Astrocyte of the hippocampus (primary cell): ENCODE data around the gene XXYLT1.
"Not testable (repeated sequence)": the region's sequence is repeated elsewhere in the genome, so short reads cannot be mapped to it uniquely, and the experiment has no call there.

Experiments used
- DNase-seq: peaks from one replicate; pipeline ENCODE4 v3.0.0; 2011; ENCODE audit warnings: low read depth, low spot score

Gene XXYLT1

DNA sequence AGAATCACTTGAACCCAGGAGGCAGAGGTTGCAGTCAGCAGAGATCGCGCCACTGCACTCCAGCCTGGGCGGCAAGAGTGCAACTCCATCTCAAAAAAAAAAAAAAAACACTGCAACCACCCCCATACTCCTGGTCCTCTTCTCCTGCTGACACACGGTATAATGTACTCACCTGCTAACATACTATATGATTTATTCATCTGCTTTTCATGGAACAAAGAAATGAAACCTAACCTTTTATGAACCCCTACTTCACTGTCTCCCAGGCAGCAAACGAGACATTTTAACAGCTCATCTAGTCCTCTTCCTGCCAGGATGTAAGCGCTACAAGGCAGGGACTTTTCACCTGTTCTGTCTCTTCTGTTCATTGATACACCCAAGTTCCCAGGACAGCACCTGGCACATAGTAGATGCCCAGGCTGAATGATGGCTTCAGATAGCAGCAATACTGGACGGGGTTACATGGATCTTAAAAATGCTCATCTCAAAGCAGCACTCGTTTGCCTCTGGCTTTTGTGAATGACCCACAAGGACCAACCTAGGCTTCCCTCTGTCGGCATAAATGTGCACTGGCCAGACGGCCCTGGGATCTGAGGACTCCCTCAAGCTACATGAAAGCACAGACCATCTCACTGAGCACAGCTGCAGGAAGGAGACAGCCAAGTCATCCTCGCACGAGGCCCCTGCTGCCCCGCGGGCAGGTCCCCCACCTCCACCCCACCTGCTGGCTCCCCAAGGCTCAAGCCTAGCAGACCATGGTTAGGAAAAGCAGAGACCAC, 20.3 kb downstream of the XXYLT1 start:
- no peak for DNase-seq

DNA sequence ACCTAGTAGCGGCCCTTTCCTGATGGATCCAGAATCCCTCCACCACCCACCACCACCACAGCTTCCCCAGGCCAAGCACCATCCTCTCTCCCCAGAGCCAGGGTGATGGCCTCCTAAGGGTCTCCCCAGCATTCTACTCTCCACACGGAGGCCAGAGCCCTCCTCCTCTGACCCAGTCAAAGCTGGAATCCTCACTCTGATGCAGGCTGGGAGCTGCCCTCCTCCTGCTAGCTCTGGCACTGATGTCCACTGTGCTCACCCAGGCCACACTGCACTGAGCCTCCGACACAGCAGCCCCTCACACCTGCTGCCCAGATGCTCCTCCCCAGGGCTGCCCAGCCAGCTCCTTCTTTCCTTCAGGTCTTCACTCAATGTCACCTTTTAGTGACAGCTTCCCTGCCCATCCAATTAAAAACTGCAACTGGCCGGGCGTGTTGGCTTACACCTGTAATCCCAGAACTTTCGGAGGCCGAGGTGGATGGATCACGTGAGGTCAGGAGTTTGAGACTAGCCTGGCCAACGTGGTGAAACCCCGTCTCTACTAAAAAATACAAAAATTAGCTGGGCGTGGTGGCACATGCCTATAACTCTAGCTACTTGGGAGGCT, 21.0 kb downstream of the XXYLT1 start:
- DNase-seq = no peak

DNA sequence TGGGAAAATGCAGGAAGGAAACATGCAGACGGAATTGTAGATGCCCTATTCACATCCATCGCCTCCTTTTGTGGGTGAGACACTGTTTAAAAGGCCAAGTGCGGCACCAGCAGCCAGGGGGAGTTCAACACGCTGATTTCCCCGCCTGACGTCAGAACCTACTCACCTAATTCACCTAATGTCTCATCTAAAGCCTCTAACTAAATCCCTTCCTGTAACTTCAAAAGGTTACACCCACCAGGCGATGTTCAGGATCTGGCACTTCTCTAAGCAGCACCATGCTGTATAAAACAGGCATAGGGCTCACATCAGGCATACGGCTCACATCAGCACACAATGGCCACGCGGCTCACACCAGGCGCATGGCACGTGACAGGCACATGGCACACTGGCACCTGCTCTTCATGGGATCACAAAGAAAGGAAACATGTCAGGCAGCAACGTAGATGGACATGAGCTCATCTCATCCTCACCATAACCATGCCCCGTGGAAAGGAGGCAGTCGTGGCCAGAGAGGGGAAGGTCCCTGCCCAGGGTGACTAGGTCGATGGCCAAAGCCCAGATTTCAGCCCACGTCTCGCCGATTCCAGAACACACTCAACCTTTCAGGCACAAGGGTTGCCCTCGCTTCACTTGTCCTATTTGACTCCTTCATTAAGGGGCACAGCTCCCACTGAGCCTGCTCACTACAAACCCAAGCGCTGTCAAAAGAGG, 21.7 kb downstream of the XXYLT1 start:
- no peak for DNase-seq

DNA sequence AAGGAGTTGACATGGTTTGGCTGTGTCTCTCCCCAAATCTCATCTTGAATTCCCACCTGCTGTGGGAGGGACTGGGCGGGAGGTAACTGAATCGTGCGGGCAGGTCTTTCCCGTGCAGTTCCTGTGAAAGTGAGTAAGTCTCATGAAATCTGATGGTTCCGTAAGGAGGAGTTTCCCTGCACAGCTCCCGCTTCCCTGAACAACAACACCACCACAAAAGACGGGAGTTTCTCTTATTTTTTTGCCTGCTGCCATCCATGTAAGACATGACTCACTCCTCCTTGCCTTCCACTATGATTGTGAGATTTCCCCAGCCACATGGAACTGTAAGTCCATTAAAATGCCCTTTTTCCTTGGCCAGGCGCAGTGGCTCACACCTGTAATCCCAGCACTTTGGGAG, 22.7 kb downstream of the XXYLT1 start:
- DNase-seq = no peak

DNA sequence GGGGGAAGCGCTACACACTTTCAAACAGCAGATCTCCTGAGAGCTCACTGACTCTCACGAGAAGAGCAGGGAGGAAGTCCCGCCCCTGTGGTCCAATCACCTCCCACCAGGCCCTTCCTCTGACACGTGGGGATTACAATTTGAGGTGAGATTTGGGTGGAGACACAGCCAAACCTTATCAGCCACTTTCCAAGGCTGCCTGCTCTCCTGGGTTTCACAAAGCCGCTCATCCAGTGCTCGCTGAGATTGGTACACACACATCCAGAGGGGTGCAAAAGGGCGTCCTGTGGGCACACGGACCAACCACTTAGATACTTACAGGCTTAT, 23.1 kb downstream of the XXYLT1 start:
- no peak for DNase-seq

DNA sequence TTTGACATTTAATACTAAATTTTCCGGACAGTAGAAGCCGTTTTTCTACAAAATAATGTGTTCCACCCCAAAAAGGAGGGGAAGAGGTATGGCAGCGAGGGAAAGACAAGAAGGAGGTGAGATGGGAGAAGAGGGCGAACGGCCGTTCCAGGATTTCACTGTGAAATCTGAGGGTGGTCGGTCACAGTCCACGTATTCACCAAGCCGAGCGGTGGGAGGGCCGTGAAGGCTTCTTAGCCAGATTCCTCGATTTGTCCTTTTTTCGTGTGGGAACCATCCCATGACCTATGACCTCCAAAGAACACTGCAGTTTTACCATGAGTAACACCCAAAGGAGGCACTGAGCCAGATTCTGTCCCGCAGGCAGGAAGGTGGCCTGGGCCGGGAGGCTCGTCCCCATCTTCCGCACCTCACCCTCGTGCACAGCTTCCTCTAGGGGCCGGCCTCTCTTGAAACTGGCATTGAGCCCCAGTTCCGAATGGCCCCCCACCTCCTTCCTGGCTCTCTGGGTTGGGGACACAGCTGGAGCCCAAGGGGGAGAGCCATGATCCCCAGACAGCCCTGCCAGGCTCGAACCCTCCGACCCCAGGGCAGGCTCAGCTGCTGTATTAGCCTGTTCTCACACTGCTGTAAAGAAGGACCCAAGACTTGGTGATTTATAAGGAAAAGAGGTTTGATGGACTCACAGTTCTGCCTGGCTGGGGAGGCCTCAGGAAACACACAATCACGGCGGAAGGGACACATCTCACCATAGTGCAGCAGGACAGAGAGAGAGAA, 23.7 kb downstream of the XXYLT1 start:
- no peak for DNase-seq

DNA sequence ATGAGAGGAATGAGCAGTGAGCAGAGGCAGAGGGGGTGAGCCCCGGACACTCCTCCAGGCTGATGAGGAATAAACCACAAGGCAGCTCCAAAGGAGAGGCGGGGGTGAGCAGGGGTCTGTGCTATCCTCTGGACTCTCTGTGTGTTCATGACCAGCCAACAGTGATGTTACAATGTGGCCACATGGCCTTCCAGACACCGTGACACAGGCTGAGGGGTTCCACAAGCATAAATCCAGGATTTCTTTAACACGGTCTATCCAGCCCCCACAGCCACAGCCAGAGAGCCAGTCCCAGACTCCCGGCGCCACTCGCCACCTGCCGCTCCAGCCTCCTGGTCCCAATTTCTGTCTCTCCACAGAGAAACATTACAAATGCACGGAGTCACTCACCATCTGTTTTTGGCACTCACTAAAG, 24.4 kb downstream of the XXYLT1 start:
- DNase-seq = no peak

DNA sequence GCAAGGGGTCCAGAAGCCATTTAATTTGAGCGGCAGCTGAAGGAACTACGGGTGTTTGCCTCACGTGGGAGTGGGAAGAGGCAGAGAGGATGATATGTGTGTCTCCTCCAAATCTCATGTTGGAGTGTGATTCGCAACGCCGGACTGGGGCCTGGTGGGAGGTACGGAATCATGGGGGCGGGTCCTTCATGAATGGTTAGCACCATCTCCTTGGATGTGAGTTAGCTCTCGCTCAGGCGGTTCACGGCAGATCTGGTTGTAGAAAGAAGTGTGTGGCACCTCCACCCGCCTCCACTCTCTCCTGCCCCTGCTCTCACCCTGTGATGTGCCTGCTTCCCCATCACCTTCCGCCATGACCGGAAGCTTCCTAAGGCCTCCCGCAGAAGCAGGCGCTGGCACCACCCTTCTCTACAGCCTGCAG, 25.4 kb downstream of the XXYLT1 start:
- DNase-seq = no peak

DNA sequence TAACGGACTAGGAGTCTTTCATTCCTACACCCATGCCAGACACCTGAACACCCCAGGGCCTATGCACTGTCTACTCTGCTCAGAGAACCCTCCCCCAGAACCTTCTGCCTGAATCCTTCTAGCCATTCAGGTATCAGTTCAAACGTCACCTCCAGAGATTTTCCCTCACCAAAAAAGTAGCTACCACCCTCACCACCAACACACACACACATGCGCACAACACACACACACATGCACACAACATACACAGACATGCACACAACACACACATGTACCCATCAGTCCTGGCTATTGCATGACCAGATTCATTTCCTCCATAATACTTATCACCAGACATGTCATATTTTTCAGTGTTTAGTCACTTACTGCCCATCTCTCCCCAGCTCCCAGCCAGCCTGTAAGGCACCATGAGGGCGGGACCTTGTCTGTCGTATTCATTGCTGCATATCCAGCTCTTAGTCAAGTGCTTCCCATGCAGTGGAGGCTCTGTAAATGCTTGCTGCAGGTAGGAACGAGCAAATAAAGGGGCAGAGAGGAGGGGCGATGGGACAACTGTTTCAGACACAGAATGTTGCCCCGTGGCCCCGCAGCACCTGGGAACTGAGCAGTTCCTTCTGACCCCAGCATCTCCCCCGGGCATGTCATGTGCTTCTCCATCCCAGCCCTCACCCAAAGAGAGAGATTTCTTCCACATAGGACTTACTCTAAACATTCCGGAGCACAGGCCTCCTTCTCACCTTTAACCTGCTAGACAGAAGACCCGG, 29.2 kb downstream of the XXYLT1 start:
- no peak for DNase-seq

DNA sequence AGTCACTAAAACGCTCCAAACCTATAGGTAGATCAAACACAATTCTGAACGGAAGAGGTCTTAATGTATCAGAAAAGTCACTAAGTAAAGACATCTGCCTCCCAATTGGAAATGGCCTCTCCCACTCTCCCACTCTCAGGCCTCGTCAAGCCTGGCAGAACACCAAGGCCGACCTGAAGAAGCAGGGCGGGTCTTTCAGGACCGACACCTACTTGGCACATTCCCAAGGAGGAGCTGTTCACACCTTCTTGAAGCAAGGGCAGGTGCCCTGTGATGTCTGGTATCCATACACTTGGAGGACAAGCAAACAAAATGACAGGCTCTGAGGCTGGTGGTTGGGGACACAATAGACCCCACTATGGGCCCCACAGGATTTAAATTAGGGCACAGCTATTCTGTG, 30.0 kb downstream of the XXYLT1 start:
- no peak for DNase-seq

DNA sequence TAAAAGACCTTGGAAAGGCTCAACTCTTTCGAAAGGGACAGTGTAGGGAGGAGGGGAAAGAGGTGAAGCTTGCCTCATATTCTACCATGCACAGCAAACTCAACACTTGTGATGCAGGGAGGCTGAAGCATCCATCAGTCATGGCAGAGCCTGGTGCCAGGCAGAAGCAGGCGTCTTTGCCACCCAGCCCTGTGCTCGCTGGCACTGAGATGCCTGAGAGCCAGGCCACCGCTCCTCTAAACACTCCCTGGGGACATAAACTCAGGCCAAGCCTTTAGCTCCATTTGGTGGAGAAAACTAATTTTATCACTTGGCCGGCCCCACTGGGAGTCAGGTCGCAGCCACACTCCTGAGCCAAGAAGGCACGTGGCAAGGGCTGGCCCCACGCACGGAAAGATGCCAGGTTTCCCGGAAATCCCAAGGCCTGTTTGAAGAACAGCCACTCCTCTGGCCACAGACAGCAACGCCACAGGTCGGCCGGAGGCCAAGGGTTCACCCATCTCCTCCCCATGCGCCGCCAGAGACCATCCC, 30.7 kb downstream of the XXYLT1 start:
- DNase-seq = no peak

DNA sequence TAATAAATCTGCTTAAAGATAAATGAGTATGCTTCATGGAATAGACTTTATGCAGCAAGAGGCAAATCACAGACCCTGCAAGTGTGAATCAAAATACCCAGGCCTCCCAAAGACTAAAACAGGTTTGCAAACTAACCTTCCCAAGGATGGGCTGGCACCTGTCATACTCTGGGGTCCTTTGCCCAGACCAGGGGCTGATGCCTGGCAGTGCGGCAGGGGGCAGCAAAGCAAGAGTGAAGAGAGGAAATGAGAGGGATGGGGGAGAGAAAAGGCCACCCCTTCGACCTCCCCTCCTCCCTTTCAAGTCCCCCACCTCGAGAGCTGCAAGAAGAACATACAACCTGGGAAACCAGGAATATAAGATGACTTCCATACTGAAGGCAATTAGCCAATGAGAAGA, 31.8 kb downstream of the XXYLT1 start:
- DNase-seq = no peak

DNA sequence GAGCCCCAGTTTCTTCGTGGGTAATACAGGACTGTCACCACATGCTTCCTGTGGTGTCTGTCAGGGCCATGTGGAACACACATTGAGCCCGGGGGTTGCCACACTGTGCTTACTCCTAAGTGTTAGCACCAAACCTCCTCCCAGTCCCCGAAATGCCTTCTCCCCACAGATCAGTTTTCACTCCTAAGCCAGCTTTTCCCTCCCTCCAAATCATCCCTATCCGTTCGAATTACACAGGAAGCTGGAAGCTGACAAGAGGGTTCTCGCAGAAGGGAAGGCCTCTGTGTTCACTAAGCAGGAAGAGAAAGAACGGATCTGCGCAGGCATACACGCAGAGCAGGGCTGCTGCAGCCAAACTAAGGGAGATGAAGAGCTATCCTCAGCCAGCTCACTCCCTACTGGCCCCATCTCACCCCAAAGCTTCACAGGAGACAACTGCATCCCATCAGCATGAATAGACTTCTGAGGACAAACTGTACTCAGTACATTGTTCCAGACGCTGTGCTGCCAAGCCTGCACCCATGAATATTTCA, 32.3 kb downstream of the XXYLT1 start:
- DNase-seq = no peak

DNA sequence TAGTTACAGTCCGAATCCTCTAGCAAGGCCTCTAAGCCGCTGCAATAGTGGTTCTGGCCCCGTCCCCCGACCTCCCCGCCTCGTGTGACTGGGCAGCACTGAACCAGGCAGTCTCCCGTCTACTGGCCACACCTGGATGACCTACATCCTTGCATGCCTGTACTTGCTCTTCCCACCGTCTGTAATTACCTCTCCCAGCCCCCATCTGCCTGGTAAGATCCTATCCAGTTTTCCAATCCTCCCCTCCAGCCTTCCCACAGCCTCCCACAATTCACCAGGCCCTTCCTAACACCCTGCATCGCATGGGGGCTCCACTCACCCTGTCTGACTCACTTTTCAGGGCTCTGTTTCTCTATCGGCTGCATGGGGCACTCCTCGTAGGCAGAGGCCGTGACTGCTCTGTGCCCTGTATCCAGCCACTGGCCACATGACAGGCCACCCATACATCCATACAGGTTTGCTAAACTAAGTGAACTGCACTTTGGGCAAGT, 32.8 kb downstream of the XXYLT1 start:
- no peak for DNase-seq

DNA sequence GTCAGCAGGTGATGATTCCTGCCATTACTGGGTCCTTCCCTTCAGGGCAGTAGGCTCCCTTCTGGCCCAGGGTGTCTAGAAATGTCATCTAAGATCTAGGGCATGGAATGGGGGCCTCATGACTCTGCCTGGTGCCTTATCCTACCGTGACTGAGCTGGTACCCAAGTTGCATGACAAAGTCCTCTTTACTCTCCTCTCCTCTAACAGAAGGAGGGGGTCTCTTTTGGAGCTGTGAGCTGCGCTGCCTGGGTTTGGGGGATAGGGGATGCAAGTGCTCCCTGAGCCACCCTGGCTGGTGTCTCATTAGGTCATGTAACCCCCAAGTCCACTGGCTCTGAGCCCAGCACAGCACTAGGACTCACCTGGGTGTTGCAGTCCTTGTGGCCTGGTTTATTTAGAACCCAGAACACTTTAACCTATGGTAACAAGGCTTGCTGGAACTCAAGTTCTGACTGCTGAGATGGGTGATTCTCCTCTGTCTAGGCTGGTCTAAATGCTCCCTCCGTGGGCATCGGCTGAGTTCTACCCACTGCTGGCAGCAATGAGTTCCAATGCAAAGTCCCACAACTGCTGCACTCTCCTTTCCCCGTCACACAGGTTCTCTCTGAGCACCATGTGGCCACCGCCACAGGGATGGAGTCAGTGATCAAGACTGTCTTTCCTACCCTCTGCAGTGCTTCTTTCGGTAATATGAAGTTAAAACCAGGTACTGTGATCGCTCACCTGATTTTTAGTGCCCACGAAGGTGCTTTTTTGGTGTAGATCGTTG, 34.0 kb downstream of the XXYLT1 start:
- DNase-seq = no peak

DNA sequence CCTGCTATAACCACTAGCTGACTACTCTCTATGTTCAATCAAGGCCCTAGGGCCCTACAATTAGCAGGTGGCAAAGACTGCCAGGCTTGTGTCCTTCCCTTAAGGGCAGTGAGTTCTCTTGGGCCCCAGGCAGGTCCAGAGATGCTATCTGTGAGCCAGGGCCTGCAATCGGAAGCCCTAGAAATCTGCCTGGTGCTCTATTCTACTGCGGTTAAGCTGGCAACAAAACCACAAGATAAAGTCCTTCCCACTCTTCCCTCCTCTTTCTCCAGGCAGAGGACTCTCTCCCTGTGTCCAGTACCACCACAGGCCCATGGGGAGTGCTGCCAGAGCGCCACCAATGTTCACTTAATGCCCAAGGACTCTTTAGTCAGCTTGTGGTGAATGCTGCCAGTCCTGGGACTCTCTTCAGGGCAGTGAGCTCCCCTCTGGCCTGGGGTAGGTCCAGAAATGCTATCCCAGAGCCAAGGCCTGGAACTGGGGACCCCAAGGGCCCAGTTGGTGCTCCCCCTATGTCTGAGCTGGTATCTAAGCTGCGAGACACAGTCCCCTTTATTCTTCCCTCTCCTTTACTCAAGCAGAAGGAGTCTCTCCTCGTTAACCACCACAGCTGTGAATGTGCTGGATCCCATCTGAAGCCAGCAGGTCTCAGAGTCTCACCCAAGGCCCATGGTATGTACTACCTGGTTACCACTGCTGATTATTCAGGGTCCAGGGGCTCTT, 34.7 kb downstream of the XXYLT1 start:
- no peak for DNase-seq

DNA sequence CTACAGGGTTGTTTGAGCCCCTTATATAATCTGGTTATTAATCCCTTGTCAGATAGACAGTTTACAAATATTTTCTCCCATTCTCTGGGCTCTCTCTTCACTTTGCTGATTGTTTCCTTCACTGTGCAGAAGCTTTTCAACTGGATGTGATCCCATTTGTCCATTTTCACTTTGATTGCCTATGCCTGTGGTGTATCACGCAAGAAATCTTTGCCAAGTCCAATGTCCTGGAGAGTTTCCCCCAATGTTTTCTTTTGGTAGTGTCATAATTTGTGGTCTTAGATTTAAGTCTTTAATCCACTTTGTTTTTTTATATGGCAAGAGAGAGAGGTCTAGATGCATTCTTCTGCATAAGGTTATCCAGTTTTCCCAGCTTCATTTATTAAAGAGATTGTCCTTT, 40.7 kb downstream of the XXYLT1 start:
- no peak for DNase-seq

DNA sequence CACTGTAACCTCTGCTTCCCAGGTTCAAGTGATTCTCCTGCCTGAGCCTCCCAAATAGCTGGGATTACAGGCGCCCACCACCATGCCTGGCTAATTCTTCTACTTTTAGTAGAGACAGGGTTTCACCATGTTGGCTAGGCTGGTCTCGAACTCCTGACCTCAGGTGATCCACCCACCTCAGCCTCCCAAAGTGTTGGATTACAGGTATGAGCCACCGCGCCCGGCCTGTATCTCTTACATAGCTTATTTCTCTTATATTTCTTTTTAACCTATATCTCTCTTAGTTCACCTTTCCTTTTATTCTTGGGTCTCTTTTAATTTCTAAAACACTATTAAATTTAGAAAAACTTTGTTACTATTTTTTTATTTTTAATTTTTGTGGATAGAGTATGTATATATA, 42.1 kb downstream of the XXYLT1 start:
- DNase-seq = not testable (repeated sequence)

DNA sequence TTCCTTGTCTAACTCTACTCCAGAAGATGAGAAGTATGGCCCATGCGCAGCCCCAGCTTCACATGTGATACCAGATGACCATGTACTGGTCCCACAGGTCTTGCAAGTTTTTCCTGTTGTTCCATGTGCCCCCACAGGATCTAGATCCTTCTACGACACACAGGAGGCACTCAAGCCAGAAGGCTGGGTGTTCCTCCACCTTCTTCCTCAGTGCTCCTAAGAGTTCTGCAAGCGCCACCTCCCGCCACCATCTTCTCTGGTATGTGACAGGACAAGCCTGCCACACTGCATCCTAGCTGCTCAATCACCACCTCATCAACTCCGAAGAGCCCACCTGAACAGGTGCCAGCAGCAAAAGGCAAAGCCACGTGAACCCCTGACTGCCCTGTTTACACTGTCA, 43.1 kb downstream of the XXYLT1 start:
- no peak for DNase-seq
